ENCODE measurements around the gene SPIN1. TPM values are rescaled to one million over a fixed set of nuclear protein-coding genes. Genes with fewer than 3 reads are reported as not detected.

Gene SPIN1
- polyA plus RNA-seq, 3 donors: 11.0 to 14.0 (median 11.3) TPM

GRCh38 chr9:88358723-88359122 lies 29.5 kb upstream of the SPIN1 start:
- H3K36me3 Mint-ChIP-seq: no peaks in the 10 kb centered on the region
- Histone ChIP-seq H3K27me3 (ENCODE audit: control insufficient read depth in 2 of 2, insufficient read depth in 2 of 2, low read length in 2 of 2) (no peaks in the 10 kb centered on the region), H3K4me3 (replicated peaks in 1 of 3; ENCODE audit: low read depth in 2 of 3, low read length in 3 of 3) (no peak overlapping the region), H3K79me2 (ENCODE audit: insufficient read depth, low read length) (no peaks in the 10 kb centered on the region), H3K4me2 (replicated peaks; ENCODE audit: extremely low read depth, low read length, poor library complexity, severe bottlenecking) (no peak overlapping the region), H3K36me3 (replicated peaks in 1 of 2; ENCODE audit: control insufficient read depth in 1 of 2, insufficient read depth in 2 of 2, low read length in 2 of 2) (no peaks in the 10 kb centered on the region), H3K9me3 (replicated peaks in 1 of 2; ENCODE audit: control insufficient read depth in 1 of 2, insufficient read depth in 1 of 2, low read length in 2 of 2) (peaks cover 8 to 25% of the 10 kb centered on the region in 2 donors), H4K20me1 (ENCODE audit: insufficient read depth, low read length) (no peaks in the 10 kb centered on the region), H2AFZ (ENCODE audit: insufficient read depth, low read depth, low read length, poor library complexity, severe bottlenecking) (no peak overlapping the region), H3K9ac (ENCODE audit: insufficient read depth, low read length, poor library complexity, severe bottlenecking) (no peak overlapping the region), H3K4me1 (ENCODE audit: control insufficient read depth in 1 of 2, insufficient read depth in 2 of 2, low read length in 2 of 2) (no peaks in the 10 kb centered on the region), H3K27ac (ENCODE audit: low read depth in 1 of 2, low read length in 2 of 2) (no peak overlapping the region)
- no peak overlapping the region for H3K27ac Mint-ChIP-seq
- intact Hi-C loops (cut with micrococcal nuclease): no loop called here
- TF ChIP-seq CTCF (IDR thresholded peaks at IDR 0.05): no peak
- H3K9me3 Mint-ChIP-seq: peaks cover 20 to 48% (median 31%) of the 10 kb centered on the region in 7 donors
- no CpG with 5 or more reads among the region's 4 CpGs for WGBS (ENCODE audit: insufficient coverage)
- H3K27me3 Mint-ChIP-seq (ENCODE audit: low read depth in 3 of 3): peaks cover 0 to 4% (median 2%) of the 10 kb centered on the region in 3 donors
- no peaks in the 10 kb centered on the region for H3K4me1 Mint-ChIP-seq
- no peak overlapping the region for H3K4me3 Mint-ChIP-seq
- DNase-seq: peak in 1 of 3 donors; percentile 8

DNA sequence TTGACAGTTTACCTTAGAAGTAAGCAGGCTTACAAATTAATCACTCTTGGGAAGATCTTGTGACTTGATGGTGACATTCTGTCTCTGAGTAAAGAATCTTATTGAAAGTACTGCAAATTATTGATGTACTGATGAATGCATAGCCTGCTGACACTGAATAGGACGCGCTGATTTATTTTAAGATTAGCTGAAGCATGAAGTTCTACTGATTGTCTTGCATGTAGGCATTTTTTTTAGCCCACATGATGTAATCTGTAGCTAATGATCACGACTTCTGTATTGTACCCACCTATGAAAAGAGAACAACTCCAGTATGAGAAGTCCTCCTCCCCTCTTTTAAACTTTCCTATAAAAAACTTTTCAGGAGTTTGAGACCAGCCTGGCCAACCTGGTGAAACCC lies 28.3 kb upstream of the SPIN1 start:
- intact Hi-C loops (cut with micrococcal nuclease): no loop called here
- WGBS (ENCODE audit: insufficient coverage): 90% methylated on average over 2 of the region's 3 CpGs
- H3K27me3 Mint-ChIP-seq (ENCODE audit: low read depth in 3 of 3): peaks cover 0 to 4% (median 2%) of the 10 kb centered on the region in 3 donors
- no peaks in the 10 kb centered on the region for H3K4me1 Mint-ChIP-seq
- no peaks in the 10 kb centered on the region for H3K79me2 ChIP-seq (ENCODE audit: insufficient read depth, low read length)
- no peak overlapping the region for H3K27ac ChIP-seq (ENCODE audit: low read depth in 1 of 2, low read length in 2 of 2)
- peaks cover 12 to 38% (median 21%) of the 10 kb centered on the region in 7 donors for H3K9me3 Mint-ChIP-seq
- no peaks in the 10 kb centered on the region for H3K4me1 ChIP-seq (ENCODE audit: control insufficient read depth in 1 of 2, insufficient read depth in 2 of 2, low read length in 2 of 2)
- no peak for TF ChIP-seq CTCF (IDR thresholded peaks at IDR 0.05)
- H3K4me2 ChIP-seq (replicated peaks; ENCODE audit: extremely low read depth, low read length, poor library complexity, severe bottlenecking): no peak overlapping the region
- H3K4me3 Mint-ChIP-seq: no peak overlapping the region
- H3K9ac ChIP-seq (ENCODE audit: insufficient read depth, low read length, poor library complexity, severe bottlenecking): no peak overlapping the region
- H3K27me3 ChIP-seq (ENCODE audit: control insufficient read depth in 2 of 2, insufficient read depth in 2 of 2, low read length in 2 of 2): no peaks in the 10 kb centered on the region
- H4K20me1 ChIP-seq (ENCODE audit: insufficient read depth, low read length): no peaks in the 10 kb centered on the region
- no peak overlapping the region for H3K27ac Mint-ChIP-seq
- H3K36me3 ChIP-seq (replicated peaks in 1 of 2; ENCODE audit: control insufficient read depth in 1 of 2, insufficient read depth in 2 of 2, low read length in 2 of 2): no peaks in the 10 kb centered on the region
- no peak for DNase-seq
- H3K36me3 Mint-ChIP-seq: no peaks in the 10 kb centered on the region
- no peak overlapping the region for H3K4me3 ChIP-seq (replicated peaks in 1 of 3; ENCODE audit: low read depth in 2 of 3, low read length in 3 of 3)
- peaks cover 0 to 14% of the 10 kb centered on the region in 2 donors for H3K9me3 ChIP-seq (replicated peaks in 1 of 2; ENCODE audit: control insufficient read depth in 1 of 2, insufficient read depth in 1 of 2, low read length in 2 of 2)
- H2AFZ ChIP-seq (ENCODE audit: insufficient read depth, low read depth, low read length, poor library complexity, severe bottlenecking): no peak overlapping the region

All from CD14-positive monocyte (primary cell).